Adipose tissue (tissue), 3 donors: ENCODE measurements around the gene CLPTM1L. TPM values are rescaled to one million over a fixed set of nuclear protein-coding genes. Genes with fewer than 3 reads are reported as not detected.
"Not testable (repeated sequence)": the region's sequence is repeated elsewhere in the genome, so short reads cannot be mapped to it uniquely, and the experiment has no call there.

Experiments used
- H3K27ac ChIP-seq: one replicate; pipeline ENCODE4 v1.5.1; 2013; ENCODE audit warnings: low read depth, low read length
- WGBS, 3 donors: extraction: QIAGEN DNeasy Blood & Tissue Kit; methylation state at CpG; one replicate each; pipeline ENCODE4 v1.1.7; 2013; 5-methylcytosine and 5-hydroxymethylcytosine counted together
- polyA plus RNA-seq, 3 donors: library from polyadenylated mRNA; stranded (reverse); fragments of 200-250 nt; gene quantifications; one replicate each; pipeline ENCODE4 v1.2.3, GENCODE V29; 2013
- donor health status: healthy with polysubstance abuse.
- donor health status: Bipolar disorder and iron deficiency.
- donor health status: healthy.

The CLPTM1L gene
- polyA plus RNA-seq, 3 donors, result 77.1 to 87.6 (median 84.9) TPM

GRCh38 chr5:1364211-1364610 lies 19.3 kb upstream of the CLPTM1L start:
- WGBS, 3 donors, result 59 to 78% (median 75%) methylated on average over 9 of the region's 9 CpGs
- no peak overlapping the region for H3K27ac ChIP-seq

GRCh38 chr5:1363581-1363980 lies 18.7 kb upstream of the CLPTM1L start:
- H3K27ac ChIP-seq, result no peak overlapping the region
- WGBS, 3 donors, result 77 to 80% (median 79%) methylated on average over 16 of the region's 16 CpGs

GRCh38 chr5:1363160-1363559 lies 18.3 kb upstream of the CLPTM1L start:
- 21 to 49% (median 33%) methylated on average over 6 of the region's 6 CpGs for WGBS, 3 donors
- no peak overlapping the region for H3K27ac ChIP-seq

- WGBS, 3 donors, result 77 to 83% (median 81%) methylated on average over 29 of the region's 29 CpGs
- H3K27ac ChIP-seq, result no peak overlapping the region
These were observed 17.5 kb upstream of the CLPTM1L start for GRCh38 chr5:1362242-1363015.

GRCh38 chr5:1360861-1361260 lies 16.0 kb upstream of the CLPTM1L start:
- no peak overlapping the region for H3K27ac ChIP-seq
- WGBS, 3 donors, result 58 to 72% (median 68%) methylated on average over 4 of the region's 4 CpGs

- 67 to 77% (median 76%) methylated on average over 7 of the region's 7 CpGs for whole genome bisulfite sequencing, 3 donors
- H3K27ac ChIP-seq, result not testable (repeated sequence)
These were observed 15.5 kb upstream of the CLPTM1L start for GRCh38 chr5:1360367-1360766.

- no peak overlapping the region for H3K27ac ChIP-seq
- 73 to 83% (median 83%) methylated on average over 11 of the region's 11 CpGs for WGBS, 3 donors
These were observed 14.8 kb upstream of the CLPTM1L start for GRCh38 chr5:1359713-1360112.

- no peak overlapping the region for H3K27ac ChIP-seq
- 71 to 74% (median 71%) methylated on average over 30 to 31 of the region's 31 CpGs for WGBS, 3 donors
These were observed 14.2 kb upstream of the CLPTM1L start for GRCh38 chr5:1359031-1359645.

GRCh38 chr5:1358726-1359025 lies 13.8 kb upstream of the CLPTM1L start:
- 67 to 74% (median 72%) methylated on average over 10 of the region's 10 CpGs for WGBS, 3 donors
- H3K27ac ChIP-seq, result no peak overlapping the region

GRCh38 chr5:1357946-1358725 lies 13.2 kb upstream of the CLPTM1L start:
- 81 to 86% (median 85%) methylated on average over 25 of the region's 25 CpGs for WGBS, 3 donors
- no peak overlapping the region for H3K27ac ChIP-seq

- no peak overlapping the region for H3K27ac ChIP-seq
- 52 to 69% (median 66%) methylated on average over 28 of the region's 28 CpGs for WGBS, 3 donors
These were observed 12.2 kb upstream of the CLPTM1L start for GRCh38 chr5:1356873-1357787.

GRCh38 chr5:1354576-1354975 lies 9.7 kb upstream of the CLPTM1L start:
- WGBS, 3 donors, result 42 to 45% (median 43%) methylated on average over 4 of the region's 4 CpGs
- H3K27ac ChIP-seq, result no peak overlapping the region

- 68 to 74% (median 71%) methylated on average over 10 of the region's 10 CpGs for WGBS, 3 donors
- no peak overlapping the region for H3K27ac ChIP-seq
These were observed 7.6 kb upstream of the CLPTM1L start for GRCh38 chr5:1352231-1353219.

GRCh38 chr5:1351156-1351555 lies 6.3 kb upstream of the CLPTM1L start:
- no peak overlapping the region for H3K27ac ChIP-seq
- 78 to 81% (median 81%) methylated on average over 4 of the region's 4 CpGs for WGBS, 3 donors

GRCh38 chr5:1349246-1349645 lies 4.3 kb upstream of the CLPTM1L start:
- 26 to 51% (median 42%) methylated on average over 11 to 12 of the region's 12 CpGs for WGBS, 3 donors

GRCh38 chr5:1348986-1349245 lies 4.0 kb upstream of the CLPTM1L start:
- no peak overlapping the region for H3K27ac ChIP-seq
- WGBS, 3 donors, result 57 to 73% (median 65%) methylated on average over 1 of the region's 1 CpG

More at GRCh38 chr5:1349246-1349645, 4.3 kb upstream of the CLPTM1L start:
- H3K27ac ChIP-seq, result no peak overlapping the region

GRCh38 chr5:1347571-1347970 lies 2.7 kb upstream of the CLPTM1L start:
- H3K27ac ChIP-seq, result no peak overlapping the region
- WGBS, 3 donors, result 45 to 57% (median 49%) methylated on average over 10 of the region's 10 CpGs
